Retinal pigment epithelial cell (primary cell): ENCODE data around the gene IARS2.
"Not testable (repeated sequence)": the region's sequence is repeated elsewhere in the genome, so short reads cannot be mapped to it uniquely, and the experiment has no call there.

Experiments
- DNase-seq: peaks from one replicate; pipeline ENCODE4 v3.0.0-alpha.2; 2010; ENCODE audit warnings: low read depth
- H3K4me3 ChIP-seq: 2 replicates; pipeline ENCODE4 v1.5.1; 2011; ENCODE audit warnings: mild to moderate bottlenecking, low read length, control low read depth, moderate library complexity
- TF ChIP-seq, protein P1 (sequence below): conservative IDR thresholded peaks from 2 replicates; pipeline ENCODE4 v1.5.1; 2011; ENCODE audit warnings: low read depth, low read length, control low read depth, inconsistent platforms

Gene IARS2

DNA sequence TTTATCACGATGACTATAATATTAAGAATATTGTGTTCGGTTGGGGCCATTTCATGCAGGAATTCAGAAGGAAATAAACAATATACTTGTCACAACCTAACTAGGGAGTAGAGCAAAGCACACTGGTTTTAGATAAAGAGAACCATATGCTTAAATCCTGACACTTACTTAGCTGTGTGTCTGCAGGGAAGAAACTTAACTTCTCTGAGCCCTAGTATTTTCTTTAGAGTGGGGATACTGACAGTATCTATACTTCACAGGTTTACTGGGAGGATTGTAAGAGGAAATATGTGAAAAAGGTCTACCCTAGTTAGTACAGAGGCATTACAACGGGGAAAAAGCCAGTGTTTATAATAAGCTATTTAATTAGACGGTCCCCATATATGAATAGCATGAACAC, 72.9 kb downstream of the IARS2 start:
- H3K4me3 ChIP-seq, result no peak overlapping the region
- DNase-seq, result no peak
- TF ChIP-seq, protein P1, sequence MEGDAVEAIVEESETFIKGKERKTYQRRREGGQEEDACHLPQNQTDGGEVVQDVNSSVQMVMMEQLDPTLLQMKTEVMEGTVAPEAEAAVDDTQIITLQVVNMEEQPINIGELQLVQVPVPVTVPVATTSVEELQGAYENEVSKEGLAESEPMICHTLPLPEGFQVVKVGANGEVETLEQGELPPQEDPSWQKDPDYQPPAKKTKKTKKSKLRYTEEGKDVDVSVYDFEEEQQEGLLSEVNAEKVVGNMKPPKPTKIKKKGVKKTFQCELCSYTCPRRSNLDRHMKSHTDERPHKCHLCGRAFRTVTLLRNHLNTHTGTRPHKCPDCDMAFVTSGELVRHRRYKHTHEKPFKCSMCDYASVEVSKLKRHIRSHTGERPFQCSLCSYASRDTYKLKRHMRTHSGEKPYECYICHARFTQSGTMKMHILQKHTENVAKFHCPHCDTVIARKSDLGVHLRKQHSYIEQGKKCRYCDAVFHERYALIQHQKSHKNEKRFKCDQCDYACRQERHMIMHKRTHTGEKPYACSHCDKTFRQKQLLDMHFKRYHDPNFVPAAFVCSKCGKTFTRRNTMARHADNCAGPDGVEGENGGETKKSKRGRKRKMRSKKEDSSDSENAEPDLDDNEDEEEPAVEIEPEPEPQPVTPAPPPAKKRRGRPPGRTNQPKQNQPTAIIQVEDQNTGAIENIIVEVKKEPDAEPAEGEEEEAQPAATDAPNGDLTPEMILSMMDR, result no peak

DNA sequence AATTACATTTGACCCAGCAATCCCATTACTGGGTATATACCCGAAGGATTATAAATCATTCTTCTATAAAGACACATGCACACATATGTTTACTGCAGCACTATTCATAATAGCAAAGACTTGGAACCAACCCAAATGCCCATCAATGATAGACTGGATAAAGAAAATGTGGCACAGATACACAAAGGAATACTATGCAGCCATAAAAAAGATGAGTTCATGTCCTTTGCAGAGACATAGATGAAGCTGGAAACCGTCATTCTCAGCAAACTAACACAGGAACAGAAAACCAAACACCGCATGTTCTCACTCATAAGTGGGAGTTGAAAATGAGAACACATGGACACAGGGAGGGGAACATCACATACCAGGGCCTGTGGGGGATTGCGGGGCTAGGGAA, 76.0 kb downstream of the IARS2 start:
- H3K4me3 ChIP-seq, DNase-seq: not testable (repeated sequence)

DNA sequence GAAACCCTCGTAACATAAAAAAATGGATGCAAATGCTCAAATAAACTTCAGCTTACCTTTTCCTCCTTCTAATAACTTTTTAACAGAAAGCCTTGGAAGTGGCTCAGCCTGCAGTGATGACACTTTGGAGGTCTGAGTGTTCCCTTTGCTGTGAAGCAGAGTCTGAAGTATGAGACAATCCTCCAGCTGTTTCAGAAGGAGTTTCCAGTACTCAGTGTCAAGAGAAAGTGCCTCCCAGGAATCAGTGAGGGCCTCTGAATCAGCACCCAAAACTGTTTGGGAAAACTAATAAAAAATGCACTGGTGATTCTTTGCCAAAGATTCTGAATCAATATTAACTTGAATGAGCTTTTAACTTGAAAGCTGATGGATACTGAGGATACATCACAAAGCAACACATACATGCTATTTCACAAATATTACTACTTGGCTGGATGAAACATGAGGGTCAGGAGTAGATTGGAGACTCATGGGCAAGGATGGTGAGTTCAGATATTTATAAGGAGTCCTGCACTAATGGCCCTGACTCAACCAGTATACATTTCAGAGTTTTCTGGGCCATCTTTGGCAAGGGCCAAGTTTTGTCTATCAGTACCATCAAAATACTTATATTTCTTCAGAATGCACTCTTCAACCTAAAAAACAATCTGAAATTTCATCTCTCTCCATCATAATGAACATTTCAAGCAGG, 77.0 kb downstream of the IARS2 start:
- DNase-seq, result no peak
- H3K4me3 ChIP-seq, result no peak overlapping the region
- TF ChIP-seq, protein P1, result no peak

DNA sequence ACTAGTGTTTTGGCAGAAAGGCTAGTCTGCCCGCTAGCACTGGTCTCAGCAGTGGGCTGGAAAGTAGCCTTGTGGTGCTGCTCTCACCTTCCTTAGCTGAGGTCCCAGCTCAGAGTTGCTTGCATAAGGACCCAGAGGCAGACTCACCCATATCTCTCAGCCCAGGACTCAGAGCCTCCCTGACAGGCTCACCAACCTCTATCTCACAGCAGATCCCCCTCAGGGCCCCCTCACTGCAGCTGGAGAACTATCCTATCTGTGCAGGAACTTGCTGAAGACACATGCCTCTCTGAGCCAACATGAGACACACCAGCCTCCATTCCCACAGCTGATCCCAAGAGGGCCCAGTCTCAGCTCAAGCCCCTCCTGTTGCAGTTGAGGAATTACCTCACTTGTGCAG, 82.6 kb downstream of the IARS2 start:
- TF ChIP-seq, protein P1, result no peak
- no peak for DNase-seq
- H3K4me3 ChIP-seq, result no peak overlapping the region

- TF ChIP-seq, protein P1, result no peak
- no peak for DNase-seq
- no peak overlapping the region for H3K4me3 ChIP-seq
These were observed 88.2 kb downstream of the IARS2 start for GRCh38 chr1:220182111-220182510.

- TF ChIP-seq, protein P1, result no peak
- DNase-seq, result no peak
- no peak overlapping the region for H3K4me3 ChIP-seq
These were observed 88.7 kb downstream of the IARS2 start for GRCh38 chr1:220182656-220183055.

DNA sequence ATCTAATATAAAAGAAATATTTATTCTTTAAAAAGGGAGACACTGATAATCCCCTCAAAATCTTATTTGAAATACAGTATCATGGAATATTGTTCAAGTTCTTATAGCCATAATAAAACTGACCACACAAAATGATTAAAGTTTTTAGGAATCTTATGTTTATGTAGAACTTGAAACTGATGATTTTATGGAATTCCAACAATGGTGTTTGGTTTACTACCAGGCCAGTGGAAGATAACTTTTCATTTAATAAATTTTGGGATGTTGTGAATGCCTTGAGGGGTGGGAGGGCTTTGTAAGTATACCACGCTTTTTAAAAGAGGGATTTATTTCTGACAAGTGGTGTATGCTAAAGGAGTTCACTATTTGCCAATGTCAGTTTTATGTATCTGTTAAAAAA, 90.6 kb downstream of the IARS2 start:
- no peak for DNase-seq
- H3K4me3 ChIP-seq, result no peak overlapping the region
- TF ChIP-seq, protein P1, result no peak

- no peak for DNase-seq
- TF ChIP-seq, protein P1, result no peak
- no peak overlapping the region for H3K4me3 ChIP-seq
These were observed 92.8 kb downstream of the IARS2 start for GRCh38 chr1:220186752-220187151.
